ENCODE data around the gene TAGLN.
A peak's percentile ranks its signal among the peaks of the same experiment; 100 is the strongest.
"Not testable (repeated sequence)": the region's sequence is repeated elsewhere in the genome, so short reads cannot be mapped to it uniquely, and the experiment has no call there.

TAGLN gene

GRCh38 chr11:117180661-117181585, 18.2 kb upstream of the TAGLN start:
- peak; percentile 75 for DNase-seq (ENCODE audit: low spot score)

- no peak for DNase-seq (ENCODE audit: low spot score)
These were observed 17.3 kb upstream of the TAGLN start for GRCh38 chr11:117181586-117182550.

- no peak for DNase-seq (ENCODE audit: low spot score)
These were observed 16.6 kb upstream of the TAGLN start for GRCh38 chr11:117182551-117182935.

- not testable (repeated sequence) for DNase-seq (ENCODE audit: low spot score)
These were observed 16.0 kb upstream of the TAGLN start for GRCh38 chr11:117183178-117183577.

GRCh38 chr11:117183724-117184349, 15.3 kb upstream of the TAGLN start:
- DNase-seq (ENCODE audit: low spot score) = no peak

- no peak for DNase-seq (ENCODE audit: low spot score)
These were observed 13.3 kb upstream of the TAGLN start for GRCh38 chr11:117185736-117186430.

GRCh38 chr11:117186431-117186761, 12.8 kb upstream of the TAGLN start:
- DNase-seq (ENCODE audit: low spot score) = no peak

- DNase-seq (ENCODE audit: low spot score) = no peak
These were observed 12.2 kb upstream of the TAGLN start for GRCh38 chr11:117187007-117187406.

GRCh38 chr11:117187428-117187798, 11.8 kb upstream of the TAGLN start:
- no peak for DNase-seq (ENCODE audit: low spot score)

GRCh38 chr11:117187799-117188481, 11.2 kb upstream of the TAGLN start:
- no peak for DNase-seq (ENCODE audit: low spot score)

- DNase-seq (ENCODE audit: low spot score) = no peak
These were observed 10.5 kb upstream of the TAGLN start for GRCh38 chr11:117188620-117189081.

GRCh38 chr11:117189191-117189940, 9.8 kb upstream of the TAGLN start:
- DNase-seq (ENCODE audit: low spot score) = no peak

GRCh38 chr11:117189941-117190544, 9.1 kb upstream of the TAGLN start:
- no peak for DNase-seq (ENCODE audit: low spot score)

GRCh38 chr11:117191680-117192400, 7.3 kb upstream of the TAGLN start:
- DNase-seq (ENCODE audit: low spot score) = no peak

GRCh38 chr11:117192401-117192875, 6.7 kb upstream of the TAGLN start:
- no peak for DNase-seq (ENCODE audit: low spot score)

- no peak for DNase-seq (ENCODE audit: low spot score)
These were observed 5.8 kb upstream of the TAGLN start for GRCh38 chr11:117193130-117194020.

GRCh38 chr11:117194267-117194666, 4.9 kb upstream of the TAGLN start:
- no peak for DNase-seq (ENCODE audit: low spot score)

GRCh38 chr11:117195258-117195657, 3.9 kb upstream of the TAGLN start:
- no peak for DNase-seq (ENCODE audit: low spot score)

All from cerebellar cortex (tissue), 1 donor.